MCF 10A (cell line): ENCODE results near the gene TRPM1. TPM values are rescaled to one million over a fixed set of nuclear protein-coding genes. Genes with fewer than 3 reads are reported as not detected.

Source experiments
- BruUV-seq: library from RNA; stranded (reverse); fragments of 400-500 nt; replicated peaks from 2 replicates; lab custom pipeline; 2021; lab: Mats Ljungman, UMichigan
- CTCF ChIA-PET: fragments of 300-600 bp; sonication (Branson Sonifier 250); formaldehyde crosslinking; extraction: SDS; loops from one replicate; lab custom pipeline; 2021; ENCODE audit warnings: antibody characterized with exemption, inconsistent platforms; lab: Yijun Ruan, JAX
- POLR2A ChIA-PET: fragments of 300-600, 350-650 bp; sonication (Branson Sonifier 250); formaldehyde crosslinking; extraction: SDS; loops from one replicate; lab custom pipeline; 2020; ENCODE audit warnings: antibody characterized with exemption, inconsistent platforms; lab: Yijun Ruan, JAX
- DNase-seq: peaks from one replicate; pipeline ENCODE4 v3.0.0-alpha.2; 2018; ENCODE audit not compliant: unreplicated experiment
- H3K27ac Mint-ChIP-seq: one replicate; pipeline ENCODE4 v1.8.0; 2022; ENCODE audit warnings: mild to moderate bottlenecking, low read depth, mixed read lengths; ENCODE audit not compliant: unreplicated experiment
- H3K27me3 Mint-ChIP-seq: one replicate; pipeline ENCODE4 v1.8.0; 2022; ENCODE audit warnings: mixed read lengths; ENCODE audit not compliant: insufficient read depth, unreplicated experiment
- H3K36me3 Mint-ChIP-seq: one replicate; pipeline ENCODE4 v1.8.0; 2022; ENCODE audit warnings: mild to moderate bottlenecking, moderate library complexity, mixed read lengths; ENCODE audit not compliant: insufficient read depth, unreplicated experiment
- H3K4me1 Mint-ChIP-seq: one replicate; pipeline ENCODE4 v1.8.0; 2022; ENCODE audit warnings: mixed read lengths; ENCODE audit not compliant: insufficient read depth, unreplicated experiment
- H3K4me3 Mint-ChIP-seq: one replicate; pipeline ENCODE4 v1.8.0; 2022; ENCODE audit warnings: mild to moderate bottlenecking, moderate library complexity, mixed read lengths; ENCODE audit not compliant: unreplicated experiment
- H3K9me3 Mint-ChIP-seq: one replicate; pipeline ENCODE4 v1.8.0; 2022; ENCODE audit warnings: mixed read lengths; ENCODE audit not compliant: unreplicated experiment
- CTCF ChIP-seq: fragments of 200-600 bp; IDR thresholded peaks from one replicate; pipeline ENCODE4 v1.8.0; 2022; ENCODE audit warnings: antibody characterized with exemption, mild to moderate bottlenecking; ENCODE audit not compliant: unreplicated experiment
- intact Hi-C: fragments of 100-400 bp; cut with micrococcal nuclease; formaldehyde crosslinking; loops from 2 replicates; pipeline ENCODE4 v1.14.1; 2022
- total RNA-seq: library from RNA; stranded (reverse); gene quantifications from 2 replicates; pipeline ENCODE4 v1.2.3, GENCODE V29; 2022

Gene TRPM1
- total RNA-seq, 1 experiment from 2014 or later, result not detected

DNA sequence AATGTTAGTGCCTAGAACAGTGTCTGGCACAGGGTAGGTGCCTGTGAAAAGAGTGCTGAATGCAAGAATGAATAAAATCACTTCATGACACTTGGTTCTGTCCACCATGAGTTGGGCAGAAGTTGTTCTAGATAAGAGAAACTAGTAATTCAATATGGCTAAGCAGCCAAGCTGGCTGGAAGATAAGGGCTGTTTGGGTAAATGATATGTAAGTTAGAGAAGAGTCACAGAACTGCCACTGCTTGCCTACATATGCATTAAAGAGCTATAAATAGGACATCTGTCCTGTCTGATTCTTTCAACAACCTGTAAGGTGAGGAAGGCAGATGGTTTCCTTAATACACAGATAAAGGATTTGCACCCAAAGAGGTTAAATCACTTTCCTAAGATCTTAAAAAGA, 123.2 kb downstream of the TRPM1 start:
- H3K27me3 Mint-ChIP-seq, result no peaks in the 10 kb centered on the region
- DNase-seq, result no peak
- ChIA-PET CTCF (interaction anchor here (1.2 to 1.6 kb wide), 3 partner anchors 10 to 17 kb away, joined by 3 to 6 read pairs (median 4); no protein-coding TSS in a partner anchor), POLR2A (interaction anchor here (0.6 to 3.3 kb wide), 7 partner anchors 8 to 352 kb away, joined by 3 to 16 read pairs (median 4); partner anchors contain the start of genes ARHGAP11B and MTMR10)
- peaks cover 50% of the 10 kb centered on the region for H3K36me3 Mint-ChIP-seq
- no peaks in the 10 kb centered on the region for H3K4me1 Mint-ChIP-seq
- no peak overlapping the region for H3K4me3 Mint-ChIP-seq
- no peak for TF ChIP-seq CTCF
- H3K27ac Mint-ChIP-seq, result no peak overlapping the region
- BruUV-seq, result no TSS peak
- H3K9me3 Mint-ChIP-seq, result no peaks in the 10 kb centered on the region
- intact Hi-C loops, result no loop called here

DNA sequence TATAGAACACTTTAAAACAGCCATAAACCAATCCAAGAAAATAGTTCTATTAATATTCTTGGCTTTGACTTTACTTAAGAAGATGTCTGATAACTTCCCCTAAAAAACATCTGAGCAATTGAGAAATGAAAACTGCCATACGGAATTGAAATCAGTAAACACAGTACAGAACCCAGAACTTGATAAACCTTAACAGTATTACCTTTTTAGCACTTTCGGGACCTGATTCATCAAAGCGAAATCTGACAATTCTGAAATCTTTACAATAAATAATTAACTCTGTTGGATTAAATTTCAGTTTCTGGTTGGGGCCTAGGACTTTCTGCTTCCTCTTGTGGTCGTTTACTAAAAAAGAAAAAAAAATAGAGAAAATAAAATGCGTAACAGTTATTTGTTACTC, 127.4 kb downstream of the TRPM1 start:
- no peak for TF ChIP-seq CTCF
- Mint-ChIP-seq H3K9me3 (no peaks in the 10 kb centered on the region), H3K4me1 (no peaks in the 10 kb centered on the region), H3K4me3 (no peak overlapping the region), H3K27ac (no peak overlapping the region), H3K27me3 (no peaks in the 10 kb centered on the region), H3K36me3 (peaks cover 42% of the 10 kb centered on the region)
- POLR2A ChIA-PET, result interaction anchor here (0.7 to 1.7 kb wide), 4 partner anchors 10 to 1064 kb away, joined by 3 to 6 read pairs (median 4); partner anchors contain the start of gene MTMR10
- CTCF ChIA-PET, result interaction anchor here (1.0 kb wide), 1 partner anchor 11 kb away, joined by 3 read pairs; no protein-coding TSS in a partner anchor
- no peak for DNase-seq
- intact Hi-C loops, result no loop called here
- no TSS peak for BruUV-seq

DNA sequence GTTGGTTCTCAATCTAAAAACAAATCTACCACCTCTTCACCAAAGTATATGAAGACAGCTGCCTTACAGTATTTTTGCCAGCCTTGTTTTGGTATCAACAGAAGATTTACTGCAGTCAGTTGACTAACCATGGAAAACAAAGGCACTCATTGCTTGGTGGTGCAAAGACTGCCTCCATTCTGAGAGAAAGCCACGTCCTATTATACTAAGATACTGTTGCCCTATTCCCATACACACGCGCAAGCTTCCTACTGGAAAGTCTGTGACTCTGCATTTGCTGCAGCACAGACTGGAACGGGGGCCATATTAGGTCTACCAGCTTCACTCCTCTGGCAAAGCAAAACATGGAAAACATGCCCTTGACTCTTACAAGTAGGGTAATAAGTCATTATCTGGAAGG, 128.1 kb downstream of the TRPM1 start:
- no peaks in the 10 kb centered on the region for H3K9me3 Mint-ChIP-seq
- DNase-seq, result no peak
- intact Hi-C loops, result no loop called here
- peaks cover 42% of the 10 kb centered on the region for H3K36me3 Mint-ChIP-seq
- no peak overlapping the region for H3K4me3 Mint-ChIP-seq
- no peak overlapping the region for H3K27ac Mint-ChIP-seq
- BruUV-seq, result TSS peak; percentile 12
- TF ChIP-seq CTCF, result no peak
- H3K27me3 Mint-ChIP-seq, result no peaks in the 10 kb centered on the region
- ChIA-PET POLR2A (interaction anchor here (0.7 to 1.7 kb wide), 4 partner anchors 11 to 1064 kb away, joined by 3 to 6 read pairs (median 4); partner anchors contain the start of gene MTMR10), CTCF (interaction anchor here (0.5 to 1.2 kb wide), 5 partner anchors 10 to 599 kb away, joined by 3 to 4 read pairs (median 3); no protein-coding TSS in a partner anchor)
- no peaks in the 10 kb centered on the region for H3K4me1 Mint-ChIP-seq

- Mint-ChIP-seq H3K27me3 (no peaks in the 10 kb centered on the region), H3K4me1 (no peaks in the 10 kb centered on the region), H3K9me3 (no peaks in the 10 kb centered on the region), H3K4me3 (no peak overlapping the region), H3K27ac (no peak overlapping the region), H3K36me3 (peaks cover 32% of the 10 kb centered on the region)
- ChIA-PET POLR2A (interaction anchor here (2.4 kb wide), 1 partner anchor 22 kb away, joined by 10 read pairs; the partner anchor contains the start of gene MTMR10), CTCF (interaction anchor here (0.9 to 2.8 kb wide), 3 partner anchors 11 to 160 kb away, joined by 4 to 7 read pairs (median 4); no protein-coding TSS in a partner anchor)
- TF ChIP-seq CTCF, result no peak
- intact Hi-C loops, result no loop called here
- no peak for DNase-seq
- BruUV-seq, result no TSS peak
These were observed 131.8 kb downstream of the TRPM1 start for GRCh38 chr15:30969724-30970123.
